T-helper 17 cell (primary cell): ENCODE data around the gene ZNF516. TPM values are rescaled to one million over a fixed set of nuclear protein-coding genes. Genes with fewer than 3 reads are reported as not detected.
A peak's percentile ranks its signal among the peaks of the same experiment; 100 is the strongest.
"Not testable (repeated sequence)": the region's sequence is repeated elsewhere in the genome, so short reads cannot be mapped to it uniquely, and the experiment has no call there.

Experiments
- ATAC-seq: fragments of 150-1000 bp; cut with Tn5 transposase; 2 replicates; pipeline ENCODE4 v1.10.0; 2021; ENCODE audit warnings: mild to moderate bottlenecking, moderate library complexity
- DNase-seq, 3 donors: peaks; one replicate each; pipeline versions ENCODE4 v3.0.0 to v3.0.0-alpha.2; 2020 to 2021
- H3K9me3 ChIP-seq: one replicate; pipeline ENCODE4 v1.7.0; 2013; ENCODE audit warnings: low read length, mild to moderate bottlenecking; ENCODE audit not compliant: control insufficient read depth, poor library complexity, severe bottlenecking
- H3K27ac Mint-ChIP-seq: one replicate; pipeline ENCODE4 v1.8.0; 2022; ENCODE audit warnings: mild to moderate bottlenecking, moderate library complexity, mixed read lengths
- H3K27me3 Mint-ChIP-seq: one replicate; pipeline ENCODE4 v1.8.0; 2022; ENCODE audit warnings: mixed read lengths
- H3K36me3 Mint-ChIP-seq: one replicate; pipeline ENCODE4 v1.8.0; 2022; ENCODE audit warnings: low read depth, mixed read lengths
- H3K4me1 Mint-ChIP-seq: one replicate; pipeline ENCODE4 v1.8.0; 2022; ENCODE audit warnings: mild to moderate bottlenecking, mixed read lengths
- H3K4me3 Mint-ChIP-seq: one replicate; pipeline ENCODE4 v1.8.0; 2022; ENCODE audit warnings: mild to moderate bottlenecking, moderate library complexity, mixed read lengths
- total RNA-seq, 4 donors: library from RNA in 2 of 4; stranded (reverse) in 2 of 4; gene quantifications; one replicate each; pipeline ENCODE4 v1.2.3 and lab custom pipeline; 2022 to 2026

ZNF516 gene, protein sequence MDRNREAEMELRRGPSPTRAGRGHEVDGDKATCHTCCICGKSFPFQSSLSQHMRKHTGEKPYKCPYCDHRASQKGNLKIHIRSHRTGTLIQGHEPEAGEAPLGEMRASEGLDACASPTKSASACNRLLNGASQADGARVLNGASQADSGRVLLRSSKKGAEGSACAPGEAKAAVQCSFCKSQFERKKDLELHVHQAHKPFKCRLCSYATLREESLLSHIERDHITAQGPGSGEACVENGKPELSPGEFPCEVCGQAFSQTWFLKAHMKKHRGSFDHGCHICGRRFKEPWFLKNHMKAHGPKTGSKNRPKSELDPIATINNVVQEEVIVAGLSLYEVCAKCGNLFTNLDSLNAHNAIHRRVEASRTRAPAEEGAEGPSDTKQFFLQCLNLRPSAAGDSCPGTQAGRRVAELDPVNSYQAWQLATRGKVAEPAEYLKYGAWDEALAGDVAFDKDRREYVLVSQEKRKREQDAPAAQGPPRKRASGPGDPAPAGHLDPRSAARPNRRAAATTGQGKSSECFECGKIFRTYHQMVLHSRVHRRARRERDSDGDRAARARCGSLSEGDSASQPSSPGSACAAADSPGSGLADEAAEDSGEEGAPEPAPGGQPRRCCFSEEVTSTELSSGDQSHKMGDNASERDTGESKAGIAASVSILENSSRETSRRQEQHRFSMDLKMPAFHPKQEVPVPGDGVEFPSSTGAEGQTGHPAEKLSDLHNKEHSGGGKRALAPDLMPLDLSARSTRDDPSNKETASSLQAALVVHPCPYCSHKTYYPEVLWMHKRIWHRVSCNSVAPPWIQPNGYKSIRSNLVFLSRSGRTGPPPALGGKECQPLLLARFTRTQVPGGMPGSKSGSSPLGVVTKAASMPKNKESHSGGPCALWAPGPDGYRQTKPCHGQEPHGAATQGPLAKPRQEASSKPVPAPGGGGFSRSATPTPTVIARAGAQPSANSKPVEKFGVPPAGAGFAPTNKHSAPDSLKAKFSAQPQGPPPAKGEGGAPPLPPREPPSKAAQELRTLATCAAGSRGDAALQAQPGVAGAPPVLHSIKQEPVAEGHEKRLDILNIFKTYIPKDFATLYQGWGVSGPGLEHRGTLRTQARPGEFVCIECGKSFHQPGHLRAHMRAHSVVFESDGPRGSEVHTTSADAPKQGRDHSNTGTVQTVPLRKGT
- total RNA-seq, result 10 to 100 TPM; 16.5 to 29.6 TPM
- 21.1 to 30.6 reads per million in 2 donors for total RNA-seq (lab: John Stamatoyannopoulos, UW)

GRCh38 chr18:76495006-76495370, at the start of gene ZNF516:
ZNF516 (minus strand) TSS chr18:76495242; CDS start chr18:76443054, 52,188 bp downstream.
- H3K4me3 Mint-ChIP-seq, result peak within 1 kb of the TSS; percentile 95
- H3K27ac Mint-ChIP-seq, result peak within 1 kb of the TSS; percentile 89
- DNase-seq (no peak), ATAC-seq (peak; percentile 25)
- peaks cover 20% of the 10 kb centered on the region for H3K27me3 Mint-ChIP-seq
- H3K36me3 Mint-ChIP-seq, result no peaks in the 10 kb centered on the region
- H3K9me3 ChIP-seq, result no peaks in the 10 kb centered on the region
- peaks cover 34% of the 10 kb centered on the region for H3K4me1 Mint-ChIP-seq

DNA sequence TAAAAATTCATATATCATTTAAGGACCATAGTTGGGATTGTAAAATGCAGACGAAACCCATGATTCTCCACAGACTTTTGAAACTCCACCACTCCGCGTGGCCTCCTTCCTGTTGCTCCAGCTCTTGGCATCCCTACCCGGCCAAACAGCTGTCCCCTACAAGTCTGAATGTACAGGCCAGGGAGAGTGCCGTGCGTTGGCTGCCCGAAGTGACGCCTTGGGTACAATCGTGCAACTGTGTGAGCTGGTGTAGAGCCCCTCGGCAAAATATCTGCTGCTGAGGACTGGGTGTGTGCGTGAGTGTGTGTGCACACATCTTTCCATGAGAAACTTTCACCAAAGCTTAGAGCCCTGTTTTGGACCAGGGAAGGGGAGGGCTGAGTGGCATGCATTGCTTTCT, 43.8 kb upstream of the ZNF516 start:
- Mint-ChIP-seq H3K27me3 (peaks cover 42% of the 10 kb centered on the region), H3K4me3 (no peak overlapping the region), H3K27ac (no peak overlapping the region), H3K36me3 (no peaks in the 10 kb centered on the region), H3K4me1 (no peaks in the 10 kb centered on the region)
- ATAC-seq (no peak), DNase-seq (no peak)
- H3K9me3 ChIP-seq, result no peaks in the 10 kb centered on the region

- Mint-ChIP-seq H3K27me3 (peaks cover 35% of the 10 kb centered on the region), H3K4me1 (no peaks in the 10 kb centered on the region), H3K27ac (no peak overlapping the region), H3K4me3 (no peak overlapping the region), H3K36me3 (no peaks in the 10 kb centered on the region)
- DNase-seq (no peak), ATAC-seq (no peak)
- no peaks in the 10 kb centered on the region for H3K9me3 ChIP-seq
These were observed 42.6 kb upstream of the ZNF516 start for GRCh38 chr18:76537621-76538020.

DNA sequence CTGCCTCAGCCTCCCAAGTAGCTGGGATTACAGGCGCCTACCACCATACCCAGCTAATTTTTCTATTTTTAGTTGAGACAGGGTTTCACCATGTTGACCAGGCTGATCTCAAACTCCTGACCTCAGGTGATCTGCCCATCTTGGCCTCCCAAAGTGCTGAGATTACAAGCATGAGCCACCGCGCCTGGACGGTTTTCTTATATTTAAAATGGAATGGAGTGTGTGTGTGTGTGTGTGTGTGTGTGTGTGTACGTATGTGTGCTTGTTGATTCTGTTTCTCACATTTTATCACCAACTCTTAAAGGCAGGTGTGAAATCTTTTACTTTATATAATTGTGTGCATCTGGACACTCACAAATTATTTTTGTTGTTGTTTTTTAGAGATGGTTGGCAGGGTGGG, 41.6 kb upstream of the ZNF516 start:
- not testable (repeated sequence) for H3K4me3 Mint-ChIP-seq, ATAC-seq, H3K4me1 Mint-ChIP-seq, DNase-seq, H3K9me3 ChIP-seq, H3K27ac Mint-ChIP-seq, H3K36me3 Mint-ChIP-seq
- peaks cover 35% of the 10 kb centered on the region for H3K27me3 Mint-ChIP-seq

DNA sequence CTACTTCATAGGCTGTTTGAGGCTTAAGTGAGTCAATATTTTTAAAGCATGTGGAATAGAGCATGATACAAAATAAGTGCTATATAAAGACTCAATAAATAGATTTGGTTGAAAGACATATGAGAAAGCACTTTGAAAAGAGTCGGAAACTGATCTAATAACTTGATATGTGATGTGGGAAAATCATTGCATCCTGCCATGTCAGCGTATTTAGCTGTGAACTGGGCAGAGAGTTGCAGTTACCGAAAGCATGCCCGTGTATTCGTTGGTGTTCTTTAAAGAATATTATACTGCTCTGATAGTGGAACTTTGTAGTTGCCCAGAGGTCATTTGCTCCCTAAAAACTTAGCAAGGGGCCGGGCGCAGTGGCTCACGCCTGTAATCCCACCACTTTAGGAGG, 37.8 kb upstream of the ZNF516 start:
- ATAC-seq (no peak), DNase-seq (no peak)
- Mint-ChIP-seq H3K4me1 (peaks cover 5% of the 10 kb centered on the region), H3K27ac (no peak overlapping the region), H3K36me3 (no peaks in the 10 kb centered on the region), H3K27me3 (peaks cover 34% of the 10 kb centered on the region), H3K4me3 (no peak overlapping the region)
- no peaks in the 10 kb centered on the region for H3K9me3 ChIP-seq

DNA sequence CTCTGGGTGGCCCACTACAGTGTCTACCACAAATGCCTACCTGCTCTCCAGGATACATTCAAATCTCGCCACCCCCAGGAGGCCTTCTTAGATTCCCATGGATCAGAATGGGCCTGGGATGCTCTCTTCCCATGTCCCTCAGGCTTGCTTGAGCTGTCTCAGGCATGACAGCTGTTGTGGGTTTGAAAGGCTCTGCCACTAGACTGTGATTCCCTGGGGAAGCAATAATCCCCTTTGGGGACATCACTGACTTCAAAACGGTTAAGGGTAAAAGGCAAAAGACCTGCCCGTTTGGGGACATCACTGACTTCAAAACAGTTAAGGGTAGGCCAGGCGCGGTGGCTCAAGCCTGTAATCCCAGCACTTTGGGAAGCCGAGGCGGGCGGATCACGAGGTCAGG, 35.8 kb upstream of the ZNF516 start:
- H3K9me3 ChIP-seq, result no peaks in the 10 kb centered on the region
- Mint-ChIP-seq H3K27me3 (peaks cover 47% of the 10 kb centered on the region), H3K4me1 (peaks cover 5% of the 10 kb centered on the region), H3K36me3 (no peaks in the 10 kb centered on the region), H3K27ac (no peak overlapping the region), H3K4me3 (no peak overlapping the region)
- DNase-seq (no peak), ATAC-seq (no peak)

- no peak overlapping the region for H3K4me3 Mint-ChIP-seq
- peaks cover 6% of the 10 kb centered on the region for H3K4me1 Mint-ChIP-seq
- H3K27me3 Mint-ChIP-seq, result peaks cover 48% of the 10 kb centered on the region
- no peaks in the 10 kb centered on the region for H3K36me3 Mint-ChIP-seq
- no peak for DNase-seq
- no peak for ATAC-seq
- H3K27ac Mint-ChIP-seq, result no peak overlapping the region
- H3K9me3 ChIP-seq, result no peaks in the 10 kb centered on the region
These were observed 35.3 kb upstream of the ZNF516 start for GRCh38 chr18:76530391-76530790.

DNA sequence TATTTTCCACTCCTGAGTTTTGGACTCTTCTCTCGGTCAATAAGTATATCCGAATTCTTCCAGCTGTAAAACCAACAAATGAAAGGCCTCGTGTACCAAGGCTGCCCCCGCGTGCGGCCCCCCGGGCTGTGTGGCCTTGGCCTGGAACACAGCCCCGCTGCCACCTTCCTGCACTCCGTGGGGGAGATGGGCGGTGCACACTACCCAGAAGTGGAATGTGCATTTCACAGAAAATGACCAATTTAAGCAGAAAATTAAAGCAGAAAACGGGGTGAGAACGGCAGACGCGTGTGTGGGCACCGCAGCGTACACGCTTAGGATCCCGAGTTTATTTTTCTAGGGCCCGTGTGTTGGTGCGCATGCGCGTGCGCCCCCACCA, 34.4 kb upstream of the ZNF516 start:
- Mint-ChIP-seq H3K4me3 (peak overlapping the region; percentile 86), H3K27ac (no peak overlapping the region), H3K4me1 (peaks cover 10% of the 10 kb centered on the region), H3K27me3 (peaks cover 48% of the 10 kb centered on the region), H3K36me3 (no peaks in the 10 kb centered on the region)
- no peaks in the 10 kb centered on the region for H3K9me3 ChIP-seq
- DNase-seq (no peak), ATAC-seq (no peak)

DNA sequence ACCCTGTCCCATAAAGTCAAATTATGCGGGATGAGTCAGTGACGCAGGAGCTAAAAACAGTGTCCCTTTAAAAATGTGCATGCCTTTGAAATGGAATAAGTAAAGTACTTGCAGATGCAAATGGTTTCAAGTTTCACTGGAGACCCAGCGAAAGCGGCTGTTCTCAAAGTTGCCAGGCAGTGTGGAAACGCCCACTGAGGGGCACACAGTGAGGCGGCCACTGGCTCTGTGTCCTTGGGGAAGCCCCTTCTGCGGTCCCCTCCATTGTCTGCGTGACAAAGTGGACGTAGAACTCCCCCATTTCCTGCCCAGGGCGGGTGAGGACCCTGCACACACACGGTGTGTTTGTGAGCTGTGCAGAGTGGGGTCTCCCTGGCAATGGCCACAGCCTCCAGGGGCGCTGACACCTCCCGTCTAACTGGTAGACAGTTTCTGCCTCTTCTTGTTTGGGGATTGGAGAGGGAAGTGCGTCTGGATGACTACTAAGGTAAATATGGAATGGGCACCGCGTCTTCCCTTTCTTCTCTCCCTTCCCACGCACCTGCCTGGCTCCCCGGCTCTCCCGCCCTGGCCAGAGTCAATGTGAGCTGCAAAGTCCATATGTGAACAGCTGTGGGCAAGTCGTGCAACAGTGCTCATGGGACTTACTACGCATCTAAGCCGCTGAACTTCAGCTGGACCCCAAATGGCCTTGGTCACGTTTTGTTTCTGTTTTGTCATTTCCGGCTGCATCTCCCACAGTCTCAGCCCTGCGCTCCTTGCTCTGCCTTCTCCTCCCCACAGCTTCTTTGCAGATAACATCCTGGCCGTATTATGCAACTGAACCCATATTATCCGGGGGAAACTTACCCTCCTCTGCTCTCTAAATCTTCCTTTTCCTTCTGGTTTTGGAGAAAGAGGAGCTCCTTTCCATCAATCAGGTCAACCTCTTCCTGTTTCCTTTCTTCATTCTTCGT, 33.7 kb upstream of the ZNF516 start:
- peak overlapping the region; percentile 86 for H3K4me3 Mint-ChIP-seq
- H3K27me3 Mint-ChIP-seq, result peaks cover 48% of the 10 kb centered on the region
- H3K36me3 Mint-ChIP-seq, result no peaks in the 10 kb centered on the region
- no peak for DNase-seq
- H3K9me3 ChIP-seq, result no peaks in the 10 kb centered on the region
- ATAC-seq, result peak; percentile 47
- H3K4me1 Mint-ChIP-seq, result peaks cover 10% of the 10 kb centered on the region
- no peak overlapping the region for H3K27ac Mint-ChIP-seq

GRCh38 chr18:76525911-76526310, 30.9 kb upstream of the ZNF516 start:
- DNase-seq, result no peak
- H3K4me1 Mint-ChIP-seq, result peaks cover 10% of the 10 kb centered on the region
- no peaks in the 10 kb centered on the region for H3K36me3 Mint-ChIP-seq

DNA sequence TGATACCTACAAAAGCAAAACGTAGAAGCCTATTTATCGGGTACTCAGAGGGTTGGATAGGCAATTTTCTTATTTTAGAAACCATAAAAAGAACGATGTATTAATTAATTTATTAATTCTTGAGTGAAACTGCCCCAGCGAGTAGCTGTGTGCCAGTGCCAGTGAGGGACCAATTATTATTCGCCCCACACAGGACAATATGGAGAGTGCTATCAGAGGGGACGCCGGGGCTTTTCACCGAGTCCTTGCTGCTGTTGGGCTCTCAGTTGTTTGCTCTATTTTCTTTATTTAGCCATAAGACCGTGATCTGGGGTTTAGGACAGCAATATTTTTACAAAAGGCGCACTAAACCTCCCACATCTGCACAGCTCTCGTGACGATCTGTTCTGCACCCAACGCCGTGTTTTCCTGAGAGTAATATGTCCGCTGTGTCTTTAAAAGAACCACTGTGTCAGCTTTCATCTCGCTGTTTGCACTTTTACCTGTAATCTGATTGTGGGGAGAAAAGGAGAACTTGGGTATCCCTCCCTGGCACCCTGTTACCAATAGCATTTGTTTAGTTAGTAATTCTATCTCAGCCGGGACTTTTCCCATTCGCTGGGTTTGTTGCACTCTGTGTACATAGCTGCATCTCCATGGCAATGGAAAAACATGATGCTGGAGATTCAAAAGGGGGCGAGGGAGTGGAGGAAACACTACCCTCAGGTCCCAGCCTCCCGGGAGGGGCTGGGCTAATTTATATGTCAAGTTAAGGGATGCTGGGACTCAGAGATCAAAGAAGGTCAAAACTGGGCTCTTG, 30.1 kb upstream of the ZNF516 start:
- ATAC-seq (peak; percentile 88), DNase-seq (no peak)
- H3K4me1 Mint-ChIP-seq, result peaks cover 10% of the 10 kb centered on the region
- peaks cover 51% of the 10 kb centered on the region for H3K27me3 Mint-ChIP-seq
- no peaks in the 10 kb centered on the region for H3K36me3 Mint-ChIP-seq
- H3K9me3 ChIP-seq, result no peaks in the 10 kb centered on the region
- peak overlapping the region; percentile 72 for H3K4me3 Mint-ChIP-seq
- H3K27ac Mint-ChIP-seq, result peak overlapping the region; percentile 56

More at GRCh38 chr18:76525911-76526310, 30.9 kb upstream of the ZNF516 start:
- Mint-ChIP-seq H3K27ac (peak overlapping the region; percentile 56), H3K4me3 (no peak overlapping the region), H3K27me3 (peaks cover 53% of the 10 kb centered on the region)
- ATAC-seq, result no peak
- H3K9me3 ChIP-seq, result no peaks in the 10 kb centered on the region

GRCh38 chr18:76524477-76524876, 29.4 kb upstream of the ZNF516 start:
- H3K9me3 ChIP-seq, result no peaks in the 10 kb centered on the region
- Mint-ChIP-seq H3K27me3 (peaks cover 44% of the 10 kb centered on the region), H3K36me3 (no peaks in the 10 kb centered on the region), H3K4me3 (no peak overlapping the region), H3K27ac (no peak overlapping the region), H3K4me1 (peaks cover 10% of the 10 kb centered on the region)
- ATAC-seq (no peak), DNase-seq (no peak)
